IMR-90 (cell line): ENCODE results near the gene GABPA. TPM values are rescaled to one million over a fixed set of nuclear protein-coding genes. Genes with fewer than 3 reads are reported as not detected.

Experiments used
- ATAC-seq: fragments of 200-7000 bp; cut with Tn5 transposase; 2 replicates; pipeline ENCODE4 v1.9.1; 2020; ENCODE audit warnings: low read depth, mild to moderate bottlenecking, moderate library complexity
- BruUV-seq: library from RNA; stranded (reverse); fragments of 400-500 nt; replicated peaks from 2 replicates; lab custom pipeline; 2021; lab: Mats Ljungman, UMichigan
- CTCF ChIA-PET: fragments of 300-600 bp; formaldehyde crosslinking; extraction: SDS; loops from one replicate; lab custom pipeline; 2021; ENCODE audit warnings: antibody characterized with exemption; lab: Yijun Ruan, JAX
- POLR2A ChIA-PET: fragments of 300-600 bp; sonication (Branson Sonifier 250); formaldehyde crosslinking; loops from one replicate; lab custom pipeline; 2022; ENCODE audit warnings: antibody characterized with exemption; ENCODE audit not compliant: unreplicated experiment; lab: Charles Lee
- DNase-seq: peaks from one replicate; pipeline ENCODE4 v3.0.0; 2013
- H2AFZ ChIP-seq: replicated peaks from 2 replicates; pipeline ENCODE3; 2013; ENCODE audit warnings: low read length, mild to moderate bottlenecking; ENCODE audit not compliant: poor library complexity
- H2AK5ac ChIP-seq: 2 replicates; pipeline ENCODE4 v1.6.1; 2013; ENCODE audit warnings: low read depth, low read length, inconsistent platforms
- H2AK9ac ChIP-seq: replicated peaks from 2 replicates; pipeline ENCODE3; 2013; ENCODE audit warnings: mild to moderate bottlenecking, low read depth, low read length, moderate library complexity; ENCODE audit not compliant: poor library complexity
- H2BK120ac ChIP-seq: 2 replicates; pipeline ENCODE4 v1.6.1; 2013; ENCODE audit warnings: low read depth, low read length, inconsistent platforms
- H2BK15ac ChIP-seq: 3 replicates; pipeline ENCODE4 v1.6.1; 2013; ENCODE audit warnings: low read depth, low read length, inconsistent platforms
- H2BK20ac ChIP-seq: 2 replicates; pipeline ENCODE4 v1.6.1; 2013; ENCODE audit warnings: low read depth, mild to moderate bottlenecking, inconsistent platforms, low read length, moderate library complexity
- H2BK5ac ChIP-seq: 2 replicates; pipeline ENCODE4 v1.6.1; 2013; ENCODE audit warnings: mild to moderate bottlenecking, low read depth, low read length, inconsistent platforms; ENCODE audit not compliant: poor library complexity, severe bottlenecking
- H3K14ac ChIP-seq: replicated peaks from 2 replicates; pipeline ENCODE4 v1.6.1; 2013; ENCODE audit warnings: low read depth, low read length, inconsistent platforms
- H3K18ac ChIP-seq: 2 replicates; pipeline ENCODE4 v1.6.1; 2013; ENCODE audit warnings: low read depth, low read length, control low read depth
- H3K23ac ChIP-seq: 2 replicates; pipeline ENCODE4 v1.6.1; 2013; ENCODE audit warnings: low read depth, low read length, inconsistent platforms
- H3K27ac ChIP-seq: 2 replicates; pipeline ENCODE4 v1.5.1; 2013; ENCODE audit warnings: mild to moderate bottlenecking, control low read depth, low read length; ENCODE audit not compliant: insufficient read depth
- H3K27me3 ChIP-seq: 2 replicates; pipeline ENCODE4 v1.6.1; 2013; ENCODE audit warnings: low read length; ENCODE audit not compliant: control insufficient read depth, insufficient read depth
- H3K36me3 ChIP-seq: 2 replicates; pipeline ENCODE4 v1.6.1; 2013; ENCODE audit warnings: low read length, mixed read lengths; ENCODE audit not compliant: control insufficient read depth, insufficient read depth
- H3K4ac ChIP-seq: 2 replicates; pipeline ENCODE4 v1.6.1; 2013; ENCODE audit warnings: low read depth, low read length, inconsistent platforms
- H3K4me1 ChIP-seq: 2 replicates; pipeline ENCODE4 v1.6.1; 2013; ENCODE audit warnings: low read length, mixed read lengths; ENCODE audit not compliant: control insufficient read depth, insufficient read depth
- H3K4me2 ChIP-seq: 2 replicates; pipeline ENCODE4 v1.6.1; 2013; ENCODE audit warnings: low read depth, mild to moderate bottlenecking, control low read depth, low read length, moderate library complexity
- H3K4me3 ChIP-seq: 2 replicates; pipeline ENCODE4 v1.5.1; 2013; ENCODE audit warnings: low read depth, mild to moderate bottlenecking, control low read depth, low read length, moderate library complexity; ENCODE audit not compliant: insufficient read depth
- H3K56ac ChIP-seq: 2 replicates; pipeline ENCODE4 v1.6.1; 2013; ENCODE audit warnings: low read length, inconsistent platforms; ENCODE audit not compliant: insufficient read depth; ENCODE audit errors: extremely low read depth
- H3K79me1 ChIP-seq, 2 experiments: 2 replicates each; pipeline ENCODE4 v1.6.1; 2013; ENCODE audit warnings: low read length in 2 of 2, inconsistent platforms in 1 of 2, low read depth in 1 of 2
- H3K9ac ChIP-seq: 2 replicates; pipeline ENCODE4 v1.6.1; 2013; ENCODE audit warnings: low read depth, low read length, control low read depth
- H3K9me1 ChIP-seq: 2 replicates; pipeline ENCODE4 v1.6.1; 2013; ENCODE audit warnings: low read length, inconsistent platforms; ENCODE audit not compliant: insufficient read depth
- H3K9me3 ChIP-seq: 2 replicates; pipeline ENCODE4 v1.6.1; 2013; ENCODE audit warnings: low read length; ENCODE audit not compliant: control insufficient read depth, insufficient read depth
- H4K20me1 ChIP-seq: 2 replicates; pipeline ENCODE4 v1.6.1; 2013; ENCODE audit warnings: low read length, inconsistent platforms; ENCODE audit not compliant: insufficient read depth
- H4K5ac ChIP-seq: 2 replicates; pipeline ENCODE4 v1.6.1; 2013; ENCODE audit warnings: mild to moderate bottlenecking, low read depth, low read length, control low read depth
- H4K8ac ChIP-seq, 2 experiments: 2 replicates each; pipeline ENCODE4 v1.6.1; 2013; ENCODE audit warnings: low read depth in 2 of 2, low read length in 2 of 2, control low read depth in 1 of 2, inconsistent platforms in 1 of 2
- H4K91ac ChIP-seq: 2 replicates; pipeline ENCODE4 v1.6.1; 2013; ENCODE audit warnings: low read depth, low read length, inconsistent platforms; ENCODE audit not compliant: insufficient read depth
- BHLHE40 ChIP-seq: fragments of 150-350 bp; IDR thresholded peaks from 2 replicates; pipeline ENCODE4 v1.6.1; 2016; ENCODE audit warnings: mild to moderate bottlenecking, low read depth, low read length
- FOS ChIP-seq: fragments of 150-350 bp; IDR thresholded peaks from 2 replicates; pipeline ENCODE4 v1.6.1; 2016; ENCODE audit warnings: low read depth, low read length
- MXI1 ChIP-seq: IDR thresholded peaks from 2 replicates; pipeline ENCODE4 v1.6.1; 2012; ENCODE audit warnings: low read depth, mild to moderate bottlenecking, low read length, moderate library complexity, borderline replicate concordance
- RAD21 ChIP-seq: IDR thresholded peaks from 2 replicates; pipeline ENCODE4 v1.6.1; 2012; ENCODE audit warnings: low read length, improper control_type of control experiment
- RCOR1 ChIP-seq: IDR thresholded peaks from 2 replicates; pipeline ENCODE4 v1.6.1; 2012; ENCODE audit warnings: mild to moderate bottlenecking, low read length, improper control_type of control experiment; ENCODE audit not compliant: insufficient replicate concordance
- RFX5 ChIP-seq: IDR thresholded peaks from 2 replicates; pipeline ENCODE4 v1.8.0; 2012; ENCODE audit warnings: low read depth, mild to moderate bottlenecking, low read length, moderate library complexity
- USF2 ChIP-seq: fragments of 150-350 bp; IDR thresholded peaks from 2 replicates; pipeline ENCODE4 v1.6.1; 2017; ENCODE audit warnings: mild to moderate bottlenecking, antibody characterized with exemption, low read length, low read depth
- WGBS, 2 experiments: methylation state at CpG; one replicate each; pipeline versions ENCODE4 v1.1.5 to v1.1.7; 2013; ENCODE audit warnings: missing lambda C conversion rate in 2 of 2; ENCODE audit not compliant: insufficient read length in 1 of 2; ENCODE audit errors: extremely low coverage in 2 of 2; 5-methylcytosine and 5-hydroxymethylcytosine counted together
- dilution Hi-C: fragments of 300-500 bp; cut with HindIII; formaldehyde crosslinking; loops from one replicate; pipeline ENCODE4 v1.14.3; 2018; ENCODE audit warnings: low sequenced_read_pairs; ENCODE audit not compliant: unreplicated experiment
- in situ Hi-C: fragments of 300-500 bp; cut with MboI; formaldehyde crosslinking; loops from 3 replicates; pipeline ENCODE4 v1.14.3; 2019; ENCODE audit warnings: low sequenced_read_pairs, inconsistent platforms, mixed read lengths
- intact Hi-C: fragments of 100-400 bp; cut with micrococcal nuclease; formaldehyde crosslinking; loops from 2 replicates; pipeline ENCODE4 v1.10.0; 2022
- polyA plus RNA-seq, 3 experiments: library from polyadenylated mRNA; depleted of rRNA; stranded (reverse); fragments of >200 nt; gene quantifications; 2 replicates each; pipeline ENCODE4 v1.2.3, GENCODE V29; 2012; ENCODE audit warnings: low replicate concordance in 1 of 3
- total RNA-seq: library from RNA; depleted of rRNA; stranded (reverse); fragments of >200 nt; gene quantifications from 2 replicates; pipeline ENCODE4 v1.2.3, GENCODE V29; 2012
- TF ChIP-seq, protein P1 (sequence below): conservative IDR thresholded peaks from 2 replicates; pipeline ENCODE4 v1.5.1; 2012; ENCODE audit warnings: mild to moderate bottlenecking, low read depth, low read length, improper control_type of control experiment

Gene GABPA
- total and polyA plus RNA-seq, 2 of the 4 experiments (the other 2 are of a cell fraction) = 9.0 to 17.0 TPM

DNA sequence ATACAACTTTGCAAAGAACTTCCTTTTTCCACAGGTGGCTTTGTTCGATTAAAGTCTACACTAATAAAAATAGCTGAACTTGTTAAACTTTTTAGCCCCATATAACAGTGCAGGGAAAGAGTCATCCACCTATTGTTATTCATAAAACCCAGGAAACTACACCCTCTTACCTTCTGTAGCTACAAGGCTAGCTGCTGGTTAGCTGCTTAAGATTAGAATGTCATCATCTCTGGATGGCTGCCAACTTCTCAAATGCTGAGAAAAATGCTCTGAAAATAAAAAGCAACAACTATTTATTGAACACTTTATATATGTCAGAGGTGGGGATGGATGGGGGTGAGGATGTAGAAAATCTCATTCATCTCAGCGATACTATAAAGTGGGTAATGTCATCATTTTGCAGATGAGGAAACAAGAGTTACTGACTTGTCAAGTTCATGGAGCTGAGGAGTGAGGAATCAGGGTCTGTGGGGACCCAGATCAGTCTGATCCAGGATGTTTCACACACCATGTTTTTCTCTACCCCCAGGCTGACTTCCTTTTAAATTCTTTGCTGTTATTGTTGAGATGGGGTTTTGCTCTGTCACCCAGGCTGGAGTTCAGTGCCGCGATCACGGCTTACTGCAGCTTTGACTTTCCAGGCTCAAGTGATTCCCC lies 17.2 kb upstream of the GABPA start:
- no peaks in the 10 kb centered on the region for H3K4me1 ChIP-seq
- no peak overlapping the region for H3K27ac ChIP-seq
- H2BK120ac ChIP-seq = no peak overlapping the region
- in situ Hi-C loops = no loop called here
- no peaks in the 10 kb centered on the region for H3K79me1 ChIP-seq
- no peak overlapping the region for H2BK15ac ChIP-seq
- H3K4ac ChIP-seq = no peak overlapping the region
- TF ChIP-seq RCOR1 = no peak
- TF ChIP-seq BHLHE40 = no peak
- TF ChIP-seq RFX5 = no peak
- TF ChIP-seq MXI1 = no peak
- TF ChIP-seq, protein P1, sequence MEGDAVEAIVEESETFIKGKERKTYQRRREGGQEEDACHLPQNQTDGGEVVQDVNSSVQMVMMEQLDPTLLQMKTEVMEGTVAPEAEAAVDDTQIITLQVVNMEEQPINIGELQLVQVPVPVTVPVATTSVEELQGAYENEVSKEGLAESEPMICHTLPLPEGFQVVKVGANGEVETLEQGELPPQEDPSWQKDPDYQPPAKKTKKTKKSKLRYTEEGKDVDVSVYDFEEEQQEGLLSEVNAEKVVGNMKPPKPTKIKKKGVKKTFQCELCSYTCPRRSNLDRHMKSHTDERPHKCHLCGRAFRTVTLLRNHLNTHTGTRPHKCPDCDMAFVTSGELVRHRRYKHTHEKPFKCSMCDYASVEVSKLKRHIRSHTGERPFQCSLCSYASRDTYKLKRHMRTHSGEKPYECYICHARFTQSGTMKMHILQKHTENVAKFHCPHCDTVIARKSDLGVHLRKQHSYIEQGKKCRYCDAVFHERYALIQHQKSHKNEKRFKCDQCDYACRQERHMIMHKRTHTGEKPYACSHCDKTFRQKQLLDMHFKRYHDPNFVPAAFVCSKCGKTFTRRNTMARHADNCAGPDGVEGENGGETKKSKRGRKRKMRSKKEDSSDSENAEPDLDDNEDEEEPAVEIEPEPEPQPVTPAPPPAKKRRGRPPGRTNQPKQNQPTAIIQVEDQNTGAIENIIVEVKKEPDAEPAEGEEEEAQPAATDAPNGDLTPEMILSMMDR = no peak
- no peak for TF ChIP-seq RAD21
- TF ChIP-seq USF2 = no peak
- TF ChIP-seq FOS = no peak
- H3K56ac ChIP-seq = no peak overlapping the region
- H2AFZ ChIP-seq = no peak overlapping the region
- 60% methylated on average over 1 of the region's 5 CpGs; no CpG with 5 or more reads in 1 of the 2 experiments for WGBS, 2 experiments
- H3K18ac ChIP-seq = no peak overlapping the region
- DNase-seq (peak; percentile 51), ATAC-seq (peak; percentile 27; the same call in 1 of the 2 replicates)
- 0 out of 2 replicates have a peak, but pooled peaks cover 6% of the 10 kb centered on the region for H3K9me1 ChIP-seq
- no peak overlapping the region for H3K9ac ChIP-seq
- H4K20me1 ChIP-seq = no peaks in the 10 kb centered on the region
- no peak overlapping the region for H2AK5ac ChIP-seq
- no peak overlapping the region for H4K8ac ChIP-seq
- peaks cover 3% of the 10 kb centered on the region for H3K36me3 ChIP-seq
- no TSS peak for BruUV-seq
- POLR2A ChIA-PET = interaction anchor here (1.1 kb wide), 1 partner anchor 12 kb away, joined by 3 read pairs; no protein-coding TSS in a partner anchor
- no peak overlapping the region for H2BK20ac ChIP-seq
- H3K9me3 ChIP-seq = no peaks in the 10 kb centered on the region
- no peak overlapping the region for H2BK5ac ChIP-seq
- H3K23ac ChIP-seq = no peak overlapping the region
- no peak overlapping the region for H3K4me3 ChIP-seq
- dilution Hi-C loops = no loop called here
- intact Hi-C loops = no loop called here
- H3K27me3 ChIP-seq = no peaks in the 10 kb centered on the region
- no peak overlapping the region for H4K5ac ChIP-seq
- H3K4me2 ChIP-seq = no peak overlapping the region
- no peak overlapping the region for H2AK9ac ChIP-seq
- no peak overlapping the region for H4K91ac ChIP-seq
- CTCF ChIA-PET = interaction anchor here (0.6 to 0.7 kb wide), 2 partner anchors 10 to 63 kb away, joined by 3 read pairs; no protein-coding TSS in a partner anchor
- H3K14ac ChIP-seq = no peak overlapping the region
